GM23338 (cell line): Measurements from ENCODE around the gene CTRL. TPM values are rescaled to one million over a fixed set of nuclear protein-coding genes. Genes with fewer than 3 reads are reported as not detected.

Experiments used
- ATAC-seq: fragments of 200-7000 bp; cut with Tn5 transposase; 3 replicates; pipeline ENCODE4 v1.9.1; 2020
- DNase-seq: peaks from one replicate; pipeline ENCODE4 v3.0.0-alpha.2; 2015; ENCODE audit warnings: low spot score
- H2AFZ ChIP-seq: fragments of 200-600 bp; sonication (generic); 2 replicates; pipeline ENCODE4 v1.8.0; 2016; ENCODE audit warnings: antibody characterized with exemption, mild to moderate bottlenecking, moderate library complexity
- H3F3A ChIP-seq: fragments of 200-600 bp; sonication (generic); replicated peaks from 2 replicates; pipeline ENCODE4 v1.8.0; 2017; ENCODE audit warnings: antibody characterized with exemption, mixed run types, low read depth
- H3K27ac ChIP-seq: fragments of 200-600 bp; sonication (generic); 2 replicates; pipeline ENCODE4 v1.6.1; 2016; ENCODE audit warnings: low read depth
- H3K27me3 ChIP-seq: fragments of 200-600 bp; sonication (generic); 2 replicates; pipeline ENCODE4 v1.8.0; 2016; ENCODE audit warnings: mild to moderate bottlenecking, mixed run types, moderate library complexity; ENCODE audit not compliant: insufficient read depth
- H3K36me3 ChIP-seq: fragments of 200-600 bp; sonication (generic); 2 replicates; pipeline ENCODE4 v1.8.0; 2016; ENCODE audit warnings: mild to moderate bottlenecking; ENCODE audit not compliant: insufficient read depth
- H3K4me1 ChIP-seq: fragments of 200-600 bp; sonication (generic); 2 replicates; pipeline ENCODE4 v1.8.0; 2016; ENCODE audit warnings: mild to moderate bottlenecking, moderate library complexity; ENCODE audit not compliant: insufficient read depth
- H3K4me2 ChIP-seq: fragments of 200-600 bp; sonication (generic); 2 replicates; pipeline ENCODE4 v1.7.1; 2017; ENCODE audit warnings: mixed run types
- H3K4me3 ChIP-seq: fragments of 200-600 bp; sonication (generic); 2 replicates; pipeline ENCODE4 v1.6.1; 2016; ENCODE audit warnings: mixed run types
- H3K79me2 ChIP-seq: fragments of 200-600 bp; sonication (generic); replicated peaks from 2 replicates; pipeline ENCODE4 v1.8.0; 2017; ENCODE audit warnings: mild to moderate bottlenecking; ENCODE audit not compliant: insufficient read depth
- H3K9me2 ChIP-seq: fragments of 200-600 bp; sonication (generic); 2 replicates; pipeline ENCODE4 v1.8.0; 2017; ENCODE audit not compliant: insufficient read depth
- H4K20me1 ChIP-seq: fragments of 200-600 bp; sonication (generic); replicated peaks from 2 replicates; pipeline ENCODE4 v1.8.0; 2017; ENCODE audit warnings: mild to moderate bottlenecking; ENCODE audit not compliant: insufficient read depth
- H3K27ac Mint-ChIP-seq: 2 replicates; pipeline ENCODE4 v1.8.0; 2020; ENCODE audit warnings: inconsistent platforms, mild to moderate bottlenecking, moderate library complexity, mixed read lengths
- H3K27me3 Mint-ChIP-seq: 3 replicates; pipeline ENCODE4 v1.8.0; 2022; ENCODE audit warnings: low read depth, mild to moderate bottlenecking, moderate library complexity, mixed read lengths, inconsistent platforms; ENCODE audit not compliant: insufficient read depth, poor library complexity
- H3K36me3 Mint-ChIP-seq: 3 replicates; pipeline ENCODE4 v1.8.0; 2021; ENCODE audit warnings: low read depth, mild to moderate bottlenecking, inconsistent platforms, moderate library complexity, mixed read lengths
- H3K4me1 Mint-ChIP-seq: 3 replicates; pipeline ENCODE4 v1.8.0; 2020; ENCODE audit warnings: mild to moderate bottlenecking, inconsistent platforms, mixed read lengths
- H3K4me3 Mint-ChIP-seq: 3 replicates; pipeline ENCODE4 v1.8.0; 2021; ENCODE audit warnings: moderate library complexity, mild to moderate bottlenecking, inconsistent platforms, mixed read lengths
- H3K9me3 Mint-ChIP-seq: 3 replicates; pipeline ENCODE4 v1.8.0; 2020; ENCODE audit warnings: moderate library complexity, mild to moderate bottlenecking, inconsistent platforms, mixed read lengths
- CREB1 ChIP-seq: fragments of 250-450 bp; sonication (Bioruptor Pico); IDR thresholded peaks from 2 replicates; pipeline ENCODE4 v1.5.0; 2020; ENCODE audit warnings: low read depth, mild to moderate bottlenecking, moderate library complexity
- POLR2AphosphoS5 ChIP-seq: IDR thresholded peaks from 2 replicates; pipeline ENCODE4 v1.6.1; 2016; ENCODE audit warnings: antibody characterized with exemption, low read depth
- polyA plus RNA-seq: library from polyadenylated mRNA; unstranded; fragments of >200 nt; fragmentation: Nextera tagmentation; extraction: Ambion mirVana; gene quantifications from 2 replicates; pipeline ENCODE4 v1.2.1, GENCODE V29; 2016
- small RNA-seq: library from RNA; depleted of rRNA; stranded (forward); fragments of <200 nt; gene quantifications from one replicate; pipeline ENCODE3, GENCODE V24; 2014; ENCODE audit warnings: low replicate concordance
- total RNA-seq: library from RNA; depleted of rRNA; stranded (reverse); fragments of >200 nt; shearing (Covaris generic); gene quantifications from 2 replicates; pipeline ENCODE4 v1.2.3, GENCODE V29; 2014; rRNA removed
- TF ChIP-seq, protein P1 (sequence below), 2 experiments: fragments of 200-600 bp in 1 of 2; sonication (generic) in 1 of 2; conservative IDR thresholded peaks; 2 replicates each; pipeline versions ENCODE4 v1.5.1 to v1.6.1; 2016 to 2017; ENCODE audit warnings: antibody characterized with exemption in 2 of 2, low read depth in 2 of 2, mild to moderate bottlenecking in 2 of 2, moderate library complexity in 1 of 2

The CTRL gene
- total and polyA plus RNA-seq, 2 experiments from 2014 or later = 1.6 to 13.0 TPM

DNA sequence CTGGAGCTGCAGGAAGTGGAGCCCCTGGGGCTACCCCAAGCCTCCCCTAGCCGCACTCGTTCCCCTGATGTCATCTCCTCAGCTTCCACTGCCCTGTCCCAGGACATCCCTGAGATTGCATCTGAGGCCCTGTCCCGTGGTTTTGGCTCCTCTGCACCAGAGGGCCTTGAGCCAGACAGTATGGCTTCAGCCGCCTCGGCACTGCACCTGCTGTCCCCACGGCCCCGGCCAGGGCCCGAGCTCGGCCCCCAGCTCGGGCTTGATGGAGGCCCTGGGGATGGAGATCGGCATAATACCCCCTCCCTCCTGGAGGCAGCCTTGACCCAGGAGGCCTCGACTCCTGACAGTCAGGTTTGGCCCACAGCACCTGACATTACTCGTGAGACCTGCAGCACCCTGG, 51.1 kb downstream of the CTRL start:
- no peak overlapping the region for H3K4me3 ChIP-seq
- TF ChIP-seq CREB1 (CRISPR knock-in tag) (no peak), POLR2AphosphoS5 (no peak)
- TF ChIP-seq, protein P1, sequence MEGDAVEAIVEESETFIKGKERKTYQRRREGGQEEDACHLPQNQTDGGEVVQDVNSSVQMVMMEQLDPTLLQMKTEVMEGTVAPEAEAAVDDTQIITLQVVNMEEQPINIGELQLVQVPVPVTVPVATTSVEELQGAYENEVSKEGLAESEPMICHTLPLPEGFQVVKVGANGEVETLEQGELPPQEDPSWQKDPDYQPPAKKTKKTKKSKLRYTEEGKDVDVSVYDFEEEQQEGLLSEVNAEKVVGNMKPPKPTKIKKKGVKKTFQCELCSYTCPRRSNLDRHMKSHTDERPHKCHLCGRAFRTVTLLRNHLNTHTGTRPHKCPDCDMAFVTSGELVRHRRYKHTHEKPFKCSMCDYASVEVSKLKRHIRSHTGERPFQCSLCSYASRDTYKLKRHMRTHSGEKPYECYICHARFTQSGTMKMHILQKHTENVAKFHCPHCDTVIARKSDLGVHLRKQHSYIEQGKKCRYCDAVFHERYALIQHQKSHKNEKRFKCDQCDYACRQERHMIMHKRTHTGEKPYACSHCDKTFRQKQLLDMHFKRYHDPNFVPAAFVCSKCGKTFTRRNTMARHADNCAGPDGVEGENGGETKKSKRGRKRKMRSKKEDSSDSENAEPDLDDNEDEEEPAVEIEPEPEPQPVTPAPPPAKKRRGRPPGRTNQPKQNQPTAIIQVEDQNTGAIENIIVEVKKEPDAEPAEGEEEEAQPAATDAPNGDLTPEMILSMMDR (conservative IDR thresholded peaks at IDR 0.05; ENCODE audit: low read depth in 2 of 2) = no peak
- no peak overlapping the region; the same call in 2 of the 3 replicates for H3K4me3 Mint-ChIP-seq
- DNase-seq (no peak), ATAC-seq (no peak)
- no peak overlapping the region for H2AFZ ChIP-seq
- H3K4me1 ChIP-seq = peaks cover 15% of the 10 kb centered on the region
- peaks cover 18% of the 10 kb centered on the region for H3K27me3 Mint-ChIP-seq
- H3F3A ChIP-seq = peaks cover 17% of the 10 kb centered on the region; the same call in 1 of the 2 replicates
- H3K79me2 ChIP-seq = peaks cover 2% of the 10 kb centered on the region; the same call in 1 of the 2 replicates
- H3K36me3 Mint-ChIP-seq = peaks cover 65% of the 10 kb centered on the region
- no peak overlapping the region for H3K27ac ChIP-seq
- H3K4me2 ChIP-seq = no peak overlapping the region
- peaks cover 25% of the 10 kb centered on the region; the same call in 1 of the 2 replicates for H3K36me3 ChIP-seq
- peaks cover 11% of the 10 kb centered on the region for H3K4me1 Mint-ChIP-seq
- H3K27me3 ChIP-seq = no peaks in the 10 kb centered on the region
- H3K9me3 Mint-ChIP-seq = no peaks in the 10 kb centered on the region; the same call in 2 of the 3 replicates
- H3K9me2 ChIP-seq = no peaks in the 10 kb centered on the region
- no peaks in the 10 kb centered on the region; the same call in 1 of the 2 replicates for H4K20me1 ChIP-seq
- H3K27ac Mint-ChIP-seq = no peak overlapping the region

DNA sequence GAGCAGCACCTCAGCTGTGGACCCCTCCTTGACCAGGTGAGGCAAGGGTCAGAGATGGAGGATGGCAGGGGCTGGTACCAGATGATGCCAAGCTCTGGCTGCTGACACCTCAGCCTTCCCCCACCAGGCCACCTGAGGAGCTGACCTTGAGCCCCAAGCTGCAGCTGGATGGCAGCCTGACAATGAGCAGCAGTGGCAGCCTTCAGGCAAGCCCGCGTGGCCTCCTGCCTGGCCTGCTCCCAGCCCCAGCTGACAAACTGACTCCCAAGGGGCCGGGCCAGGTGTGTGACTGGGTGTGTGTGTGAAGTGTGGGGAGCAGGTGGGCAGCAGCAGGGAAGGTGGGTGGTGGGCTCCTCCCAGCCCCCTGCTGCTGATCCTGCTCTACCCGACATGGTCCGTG, 51.7 kb downstream of the CTRL start:
- Histone ChIP-seq H3K79me2 (peaks cover 8% of the 10 kb centered on the region), H3K4me2 (no peak overlapping the region), H3K27me3 (no peaks in the 10 kb centered on the region), H3K4me3 (no peak overlapping the region), H3F3A (peaks cover 14% of the 10 kb centered on the region; the same call in 1 of the 2 replicates), H3K36me3 (peaks cover 25% of the 10 kb centered on the region; the same call in 1 of the 2 replicates), H2AFZ (no peak overlapping the region), H3K27ac (no peak overlapping the region), H4K20me1 (no peaks in the 10 kb centered on the region; the same call in 1 of the 2 replicates), H3K4me1 (peaks cover 9% of the 10 kb centered on the region), H3K9me2 (no peaks in the 10 kb centered on the region)
- peaks cover 17% of the 10 kb centered on the region for H3K27me3 Mint-ChIP-seq
- DNase-seq = no peak
- no peak for ATAC-seq
- TF ChIP-seq, protein P1 (conservative IDR thresholded peaks at IDR 0.05; ENCODE audit: low read depth in 2 of 2) = no peak
- peaks cover 6% of the 10 kb centered on the region for H3K4me1 Mint-ChIP-seq
- H3K36me3 Mint-ChIP-seq = peaks cover 65% of the 10 kb centered on the region
- H3K4me3 Mint-ChIP-seq = no peak overlapping the region; the same call in 2 of the 3 replicates
- no peak overlapping the region for H3K27ac Mint-ChIP-seq
- H3K9me3 Mint-ChIP-seq = no peaks in the 10 kb centered on the region; the same call in 2 of the 3 replicates

Small RNAs within 50 kb of the gene (small RNA-seq; reads per million reads assigned to genes)
- gene NRN1L = not detected

Other genes starting within 250 kb of the CTRL start
- 27.5 and 34.3 TPM in 2 replicates for gene GFOD2, start 212.5 kb downstream of the CTRL start, total RNA-seq
- 16.5 and 19.3 TPM in 2 replicates for gene GFOD2, start 212.5 kb downstream of the CTRL start, polyA plus RNA-seq
- gene RANBP10, start 125.3 kb downstream of the CTRL start, total RNA-seq = 9.0 and 9.2 TPM in 2 replicates
- 13.6 and 18.0 TPM in 2 replicates for gene RANBP10, start 125.3 kb downstream of the CTRL start, polyA plus RNA-seq
- 2.4 TPM in 1 of 2 replicates, not detected in the other for gene TSNAXIP1, start 125.0 kb downstream of the CTRL start, total RNA-seq
- 0.97 and 1.4 TPM in 2 replicates for gene TSNAXIP1, start 125.0 kb downstream of the CTRL start, polyA plus RNA-seq
- 102 and 115 TPM in 2 replicates for gene THAP11, start 89.5 kb downstream of the CTRL start, total RNA-seq
- 37.3 and 39.5 TPM in 2 replicates for gene THAP11, start 89.5 kb downstream of the CTRL start, polyA plus RNA-seq
- 158 and 321 TPM in 2 replicates for gene NUTF2, start 84.9 kb downstream of the CTRL start, total RNA-seq
- gene NUTF2, start 84.9 kb downstream of the CTRL start, polyA plus RNA-seq = 373 and 391 TPM in 2 replicates
- gene CENPT, start 84.2 kb downstream of the CTRL start, total RNA-seq = 31.8 and 55.4 TPM in 2 replicates
- gene CENPT, start 84.2 kb downstream of the CTRL start, polyA plus RNA-seq = 59.2 and 63.8 TPM in 2 replicates
- 74.2 and 98.5 TPM in 2 replicates for gene EDC4, start 58.8 kb downstream of the CTRL start, total RNA-seq
- gene EDC4, start 58.8 kb downstream of the CTRL start, polyA plus RNA-seq = 34.8 and 39.6 TPM in 2 replicates
- 13.8 and 14.0 TPM in 2 replicates for gene NRN1L, start 47.0 kb downstream of the CTRL start, total RNA-seq
- 26.1 and 33.8 TPM in 2 replicates for gene NRN1L, start 47.0 kb downstream of the CTRL start, polyA plus RNA-seq
- 22.1 and 23.9 TPM in 2 replicates for gene PSKH1, start 38.6 kb downstream of the CTRL start, total RNA-seq
- 8.3 and 14.3 TPM in 2 replicates for gene PSKH1, start 38.6 kb downstream of the CTRL start, polyA plus RNA-seq
- gene PSMB10, start 5.0 kb upstream of the CTRL start, total RNA-seq = 27.5 and 35.0 TPM in 2 replicates
- 114 and 129 TPM in 2 replicates for gene PSMB10, start 5.0 kb upstream of the CTRL start, polyA plus RNA-seq
- gene LCAT, start 12.3 kb upstream of the CTRL start, total RNA-seq = 17.6 and 18.9 TPM in 2 replicates
- gene LCAT, start 12.3 kb upstream of the CTRL start, polyA plus RNA-seq = 12.4 and 13.7 TPM in 2 replicates
- 53.0 and 56.7 TPM in 2 replicates for gene SLC12A4, start 36.8 kb upstream of the CTRL start, total RNA-seq
- gene SLC12A4, start 36.8 kb upstream of the CTRL start, polyA plus RNA-seq = 17.6 and 19.9 TPM in 2 replicates
- gene DPEP3, start 48.6 kb upstream of the CTRL start, total RNA-seq = 7.9 and 18.4 TPM in 2 replicates
- 8.8 and 11.1 TPM in 2 replicates for gene DPEP3, start 48.6 kb upstream of the CTRL start, polyA plus RNA-seq
- not detected in 2 replicates for gene DPEP2, start 67.6 kb upstream of the CTRL start, total RNA-seq
- 0.09 TPM in 1 of 2 replicates, not detected in the other for gene DPEP2, start 67.6 kb upstream of the CTRL start, polyA plus RNA-seq
- not detected in 2 replicates for gene DPEP2NB, start 84.0 kb upstream of the CTRL start, total RNA-seq
- gene DPEP2NB, start 84.0 kb upstream of the CTRL start, polyA plus RNA-seq = 0.19 TPM in 1 of 2 replicates, not detected in the other
- gene DDX28, start 91.4 kb upstream of the CTRL start, total RNA-seq = 18.0 and 23.8 TPM in 2 replicates
- gene DDX28, start 91.4 kb upstream of the CTRL start, polyA plus RNA-seq = 11.9 and 12.2 TPM in 2 replicates
- 22.4 and 26.4 TPM in 2 replicates for gene DUS2, start 91.4 kb upstream of the CTRL start, total RNA-seq
- gene DUS2, start 91.4 kb upstream of the CTRL start, polyA plus RNA-seq = 12.8 and 13.3 TPM in 2 replicates
- gene NFATC3, start 153.5 kb upstream of the CTRL start, total RNA-seq = 34.5 and 40.9 TPM in 2 replicates
- 9.2 and 9.3 TPM in 2 replicates for gene NFATC3, start 153.5 kb upstream of the CTRL start, polyA plus RNA-seq